ENCODE data around the gene C20orf204. TPM values are rescaled to one million over a fixed set of nuclear protein-coding genes. Genes with fewer than 3 reads are reported as not detected.
"Not testable (repeated sequence)": the region's sequence is repeated elsewhere in the genome, so short reads cannot be mapped to it uniquely, and the experiment has no call there.

The C20orf204 gene
- total RNA-seq, 2 donors from 2014 or later: 12.8 to 21.5 TPM

- peak overlapping the region; percentile 75 for H3K4me3 Mint-ChIP-seq
- H3K27ac Mint-ChIP-seq: no peak overlapping the region
These were observed 46.2 kb downstream of the C20orf204 start for GRCh38 chr20:64082126-64082731.

GRCh38 chr20:64082820-64083377 lies 46.9 kb downstream of the C20orf204 start:
- ATAC-seq (replicated peaks): no peak
- H3K27ac Mint-ChIP-seq: no peak overlapping the region
- peak overlapping the region; percentile 75 for H3K4me3 Mint-ChIP-seq
- peaks cover 3% of the 10 kb centered on the region for H3K27me3 Mint-ChIP-seq
- H3K4me1 Mint-ChIP-seq: no peaks in the 10 kb centered on the region
- H3K9me3 Mint-ChIP-seq: no peaks in the 10 kb centered on the region
- peaks cover 2% of the 10 kb centered on the region for H3K36me3 Mint-ChIP-seq (ENCODE audit: low read depth)

More at GRCh38 chr20:64082126-64082731, 46.2 kb downstream of the C20orf204 start:
- Mint-ChIP-seq H3K27me3 (peaks cover 3% of the 10 kb centered on the region), H3K9me3 (no peaks in the 10 kb centered on the region), H3K4me1 (no peaks in the 10 kb centered on the region), H3K36me3 (ENCODE audit: low read depth) (peaks cover 6% of the 10 kb centered on the region)
- ATAC-seq (replicated peaks): no peak

GRCh38 chr20:64083378-64083803 lies 47.4 kb downstream of the C20orf204 start:
- no peaks in the 10 kb centered on the region for H3K9me3 Mint-ChIP-seq

GRCh38 chr20:64083804-64084684 lies 48.1 kb downstream of the C20orf204 start, which contains the start of gene LKAAEAR1:
LKAAEAR1 (minus strand) TSS chr20:64084398; CDS start chr20:64084219, 179 bp downstream.
- no peaks in the 10 kb centered on the region for H3K9me3 Mint-ChIP-seq
- peak within 1 kb of the TSS; percentile 79 for H3K4me3 Mint-ChIP-seq
- no peak for ATAC-seq (replicated peaks)
- H3K27ac Mint-ChIP-seq: no peak within 1 kb of the TSS
- H3K36me3 Mint-ChIP-seq (ENCODE audit: low read depth): no peaks in the 10 kb centered on the region
- peaks cover 3% of the 10 kb centered on the region for H3K27me3 Mint-ChIP-seq
- H3K4me1 Mint-ChIP-seq: no peaks in the 10 kb centered on the region

More at GRCh38 chr20:64083378-64083803, 47.4 kb downstream of the C20orf204 start:
- Mint-ChIP-seq H3K27ac (no peak overlapping the region), H3K4me3 (peak overlapping the region; percentile 75), H3K27me3 (peaks cover 3% of the 10 kb centered on the region), H3K4me1 (no peaks in the 10 kb centered on the region), H3K36me3 (ENCODE audit: low read depth) (no peaks in the 10 kb centered on the region)
- peak; percentile 63 for ATAC-seq (replicated peaks)

- Mint-ChIP-seq H3K9me3 (no peaks in the 10 kb centered on the region), H3K36me3 (ENCODE audit: low read depth) (no peaks in the 10 kb centered on the region), H3K4me1 (no peaks in the 10 kb centered on the region), H3K4me3 (peak overlapping the region; percentile 79), H3K27ac (no peak overlapping the region), H3K27me3 (peaks cover 3% of the 10 kb centered on the region)
- no peak for ATAC-seq (replicated peaks)
These were observed 48.7 kb downstream of the C20orf204 start for GRCh38 chr20:64084685-64085152.

- Mint-ChIP-seq H3K27ac (no peak overlapping the region), H3K27me3 (peaks cover 3% of the 10 kb centered on the region), H3K9me3 (no peaks in the 10 kb centered on the region), H3K4me1 (no peaks in the 10 kb centered on the region), H3K36me3 (ENCODE audit: low read depth) (no peaks in the 10 kb centered on the region), H3K4me3 (no peak overlapping the region)
- ATAC-seq (replicated peaks): no peak
These were observed 50.8 kb downstream of the C20orf204 start for GRCh38 chr20:64086801-64087200.

GRCh38 chr20:64087226-64087825 lies 51.3 kb downstream of the C20orf204 start:
- not testable (repeated sequence) for H3K36me3 Mint-ChIP-seq (ENCODE audit: low read depth)

GRCh38 chr20:64088586-64088985 lies 52.6 kb downstream of the C20orf204 start:
- H3K27me3 Mint-ChIP-seq; ATAC-seq (replicated peaks); H3K4me1 Mint-ChIP-seq; H3K9me3 Mint-ChIP-seq; H3K36me3 Mint-ChIP-seq (ENCODE audit: low read depth); H3K27ac Mint-ChIP-seq; H3K4me3 Mint-ChIP-seq: not testable (repeated sequence)

More at GRCh38 chr20:64087226-64087825, 51.3 kb downstream of the C20orf204 start:
- H3K27ac Mint-ChIP-seq; H3K4me1 Mint-ChIP-seq; H3K9me3 Mint-ChIP-seq; ATAC-seq (replicated peaks); H3K27me3 Mint-ChIP-seq; H3K4me3 Mint-ChIP-seq: not testable (repeated sequence)

Other genes starting within 250 kb of the C20orf204 start
- 1 to 10 TPM in 1 of 2 donors, under 1 TPM in 1; 0.54 to 6.2 TPM for gene ZBTB46, start 204.9 kb upstream of the C20orf204 start, total RNA-seq
- under 1 TPM in 1 of 2 donors, not detected in 1; 0.19 TPM for gene ABHD16B, start 174.7 kb upstream of the C20orf204 start, total RNA-seq
- gene TPD52L2, start 170.9 kb upstream of the C20orf204 start, total RNA-seq: 10 to 100 TPM; 54.8 to 92.9 TPM
- 10 to 100 TPM; 46.8 to 53.4 TPM for gene DNAJC5, start 141.1 kb upstream of the C20orf204 start, total RNA-seq
- 10 to 100 TPM; 27.5 to 36.2 TPM for gene UCKL1, start 79.8 kb upstream of the C20orf204 start, total RNA-seq
- 10 to 100 TPM; 13.9 to 21.3 TPM for gene ZNF512B, start 66.3 kb upstream of the C20orf204 start, total RNA-seq
- 10 to 100 TPM; 21.4 to 32.7 TPM for gene SAMD10, start 56.5 kb upstream of the C20orf204 start, total RNA-seq
- gene PRPF6, start 55.0 kb upstream of the C20orf204 start, total RNA-seq: 10 to 100 TPM; 88.5 to 97.4 TPM
- gene SOX18, start 13.5 kb downstream of the C20orf204 start, total RNA-seq: under 1 TPM; 0.13 to 0.22 TPM
- 10 to 100 TPM; 52.0 to 79.9 TPM for gene TCEA2, start 27.0 kb downstream of the C20orf204 start, total RNA-seq
- gene RGS19, start 43.3 kb downstream of the C20orf204 start, total RNA-seq: 10 to 100 TPM; 38.6 to 49.4 TPM
- under 1 TPM; 0.48 to 0.56 TPM for gene OPRL1, start 43.9 kb downstream of the C20orf204 start, total RNA-seq
- under 1 TPM in 1 of 2 donors, not detected in 1; 0.71 TPM for gene LKAAEAR1, start 48.2 kb downstream of the C20orf204 start, total RNA-seq
- gene NPBWR2, start 71.4 kb downstream of the C20orf204 start, total RNA-seq: not detected
- gene MYT1, start 128.3 kb downstream of the C20orf204 start, total RNA-seq: under 1 TPM in 1 of 2 donors, not detected in 1; 0.16 TPM
- 10 to 100 TPM; 29.6 to 37.9 TPM for gene PCMTD2, start 219.6 kb downstream of the C20orf204 start, total RNA-seq

All from activated T-helper 17 cell treated with anti-CD3 and anti-CD28 coated beads, Interleukin-2, amount 50 U/mL, for 72 hours (primary cell).